Naive B cell (primary cell): ENCODE measurements around the gene DDX54. TPM values are rescaled to one million over a fixed set of nuclear protein-coding genes. Genes with fewer than 3 reads are reported as not detected.

ENCODE experiments used
- ATAC-seq, 2 donors: fragments of 150-1000 bp; cut with Tn5 transposase; 2 replicates each; pipeline ENCODE4 v1.10.0; 2021; ENCODE audit warnings: low read depth in 2 of 2, mild to moderate bottlenecking in 2 of 2, moderate library complexity in 2 of 2
- DNase-seq: peaks from one replicate; pipeline ENCODE4 v3.0.0; 2022
- H3K27ac Mint-ChIP-seq, 6 donors: one replicate each; pipeline ENCODE4 v1.8.0; 2020 to 2022; ENCODE audit warnings: mild to moderate bottlenecking in 6 of 6, mixed read lengths in 6 of 6, moderate library complexity in 5 of 6, inconsistent platforms in 2 of 6
- H3K27me3 Mint-ChIP-seq, 3 donors: one replicate each; pipeline ENCODE4 v1.8.0; 2021 to 2022; ENCODE audit warnings: mixed read lengths in 3 of 3, mild to moderate bottlenecking in 1 of 3
- H3K36me3 Mint-ChIP-seq, 2 donors: one replicate each; pipeline ENCODE4 v1.8.0; 2020 to 2022; ENCODE audit warnings: mixed read lengths in 2 of 2, inconsistent platforms in 1 of 2, mild to moderate bottlenecking in 1 of 2
- H3K4me1 Mint-ChIP-seq, 3 donors: one replicate each; pipeline ENCODE4 v1.8.0; 2020 to 2022; ENCODE audit warnings: mixed read lengths in 3 of 3, inconsistent platforms in 1 of 3, mild to moderate bottlenecking in 1 of 3, moderate library complexity in 1 of 3
- H3K4me3 Mint-ChIP-seq, 8 donors: one replicate each; pipeline ENCODE4 v1.8.0; 2020 to 2022; ENCODE audit warnings: mild to moderate bottlenecking in 8 of 8, mixed read lengths in 8 of 8, moderate library complexity in 8 of 8, inconsistent platforms in 2 of 8
- H3K9me3 Mint-ChIP-seq, 7 donors: one replicate each; pipeline ENCODE4 v1.8.0; 2020 to 2022; ENCODE audit warnings: mixed read lengths in 7 of 7, mild to moderate bottlenecking in 5 of 7, inconsistent platforms in 2 of 7, moderate library complexity in 1 of 7
- polyA plus RNA-seq, 6 donors: library from polyadenylated mRNA; unstranded; fragments of 300-500 nt; fragmentation: Illumina TruSeq; gene quantifications; one replicate each; pipeline ENCODE4 v1.2.3, GENCODE V29; 2021; ENCODE audit warnings: low read depth in 6 of 6

DDX54 gene
- polyA plus RNA-seq, 6 donors from 2014 or later: 9.0 to 45.5 (median 25.4) TPM

GRCh38 chr12:113161415-113162016 lies 23.8 kb downstream of the DDX54 start:
- Mint-ChIP-seq H3K27ac (peak overlapping the region in 3 of 6 donors; percentile 73 to 87 (median 87)), H3K4me3 (peak overlapping the region in 1 of 8 donors; percentile 22), H3K4me1 (peaks cover 0 to 7% (median 7%) of the 10 kb centered on the region in 3 donors), H3K27me3 (no peaks in the 10 kb centered on the region), H3K9me3 (no peaks in the 10 kb centered on the region), H3K36me3 (peaks cover 0 to 54% of the 10 kb centered on the region in 2 donors)
- no peak for DNase-seq
- peak; percentile 35 for ATAC-seq

GRCh38 chr12:113159937-113160336 lies 25.3 kb downstream of the DDX54 start:
- Mint-ChIP-seq H3K27ac (no peak overlapping the region), H3K36me3 (peaks cover 0 to 49% of the 10 kb centered on the region in 2 donors), H3K9me3 (no peaks in the 10 kb centered on the region), H3K4me1 (peaks cover 0 to 10% (median 7%) of the 10 kb centered on the region in 3 donors), H3K4me3 (no peak overlapping the region), H3K27me3 (no peaks in the 10 kb centered on the region)
- DNase-seq (no peak), ATAC-seq (no peak)

GRCh38 chr12:113158439-113159203 lies 26.7 kb downstream of the DDX54 start:
- Mint-ChIP-seq H3K27me3 (no peaks in the 10 kb centered on the region), H3K4me3 (peak overlapping the region in 1 of 8 donors; percentile 29), H3K9me3 (no peaks in the 10 kb centered on the region), H3K27ac (peak overlapping the region in 1 of 6 donors; percentile 42), H3K36me3 (peaks cover 0 to 47% of the 10 kb centered on the region in 2 donors), H3K4me1 (peaks cover 6 to 14% (median 7%) of the 10 kb centered on the region in 3 donors)
- no peak for ATAC-seq
- no peak for DNase-seq

GRCh38 chr12:113157218-113157859 lies 27.9 kb downstream of the DDX54 start:
- peak overlapping the region in 1 of 8 donors; percentile 64 for H3K4me3 Mint-ChIP-seq
- H3K4me1 Mint-ChIP-seq: peaks cover 9 to 22% (median 12%) of the 10 kb centered on the region in 3 donors
- peak overlapping the region in 3 of 6 donors; percentile 35 to 65 (median 55) for H3K27ac Mint-ChIP-seq
- no peak for DNase-seq
- H3K27me3 Mint-ChIP-seq: no peaks in the 10 kb centered on the region
- H3K36me3 Mint-ChIP-seq: peaks cover 0 to 39% of the 10 kb centered on the region in 2 donors
- H3K9me3 Mint-ChIP-seq: no peaks in the 10 kb centered on the region
- ATAC-seq: no peak

GRCh38 chr12:113155646-113156045 lies 29.6 kb downstream of the DDX54 start:
- no peaks in the 10 kb centered on the region for H3K27me3 Mint-ChIP-seq
- H3K36me3 Mint-ChIP-seq: peaks cover 0 to 22% of the 10 kb centered on the region in 2 donors
- DNase-seq (no peak), ATAC-seq (no peak)
- H3K9me3 Mint-ChIP-seq: no peaks in the 10 kb centered on the region
- peak overlapping the region in 5 of 8 donors; percentile 12 to 67 (median 38) for H3K4me3 Mint-ChIP-seq
- H3K4me1 Mint-ChIP-seq: peaks cover 10 to 26% (median 17%) of the 10 kb centered on the region in 3 donors
- H3K27ac Mint-ChIP-seq: peak overlapping the region in 2 of 6 donors; percentile 21 to 63

GRCh38 chr12:113155060-113155459 lies 30.2 kb downstream of the DDX54 start:
- peaks cover 0 to 19% of the 10 kb centered on the region in 2 donors for H3K36me3 Mint-ChIP-seq
- DNase-seq (no peak), ATAC-seq (no peak)
- no peaks in the 10 kb centered on the region for H3K9me3 Mint-ChIP-seq
- peaks cover 7 to 26% (median 17%) of the 10 kb centered on the region in 3 donors for H3K4me1 Mint-ChIP-seq
- no peaks in the 10 kb centered on the region for H3K27me3 Mint-ChIP-seq
- peak overlapping the region in 2 of 6 donors; percentile 21 to 63 for H3K27ac Mint-ChIP-seq
- H3K4me3 Mint-ChIP-seq: peak overlapping the region in 5 of 8 donors; percentile 12 to 57 (median 38)

- H3K36me3 Mint-ChIP-seq: peaks cover 0 to 15% of the 10 kb centered on the region in 2 donors
- DNase-seq (no peak), ATAC-seq (peak; percentile 11 to 19)
- no peaks in the 10 kb centered on the region for H3K27me3 Mint-ChIP-seq
- H3K9me3 Mint-ChIP-seq: no peaks in the 10 kb centered on the region
- peaks cover 7 to 26% (median 17%) of the 10 kb centered on the region in 3 donors for H3K4me1 Mint-ChIP-seq
- peak overlapping the region; percentile 52 to 88 (median 82) for H3K4me3 Mint-ChIP-seq
- H3K27ac Mint-ChIP-seq: no peak overlapping the region
Observed at GRCh38 chr12:113154351-113154973, 30.8 kb downstream of the DDX54 start.

GRCh38 chr12:113152835-113153814 lies 32.2 kb downstream of the DDX54 start:
- H3K36me3 Mint-ChIP-seq: peaks cover 0 to 10% of the 10 kb centered on the region in 2 donors
- peak overlapping the region; percentile 57 to 89 (median 86) for H3K4me3 Mint-ChIP-seq
- no peaks in the 10 kb centered on the region for H3K27me3 Mint-ChIP-seq
- peak overlapping the region in 5 of 6 donors; percentile 11 to 89 (median 81) for H3K27ac Mint-ChIP-seq
- peak; percentile 56 for DNase-seq
- H3K9me3 Mint-ChIP-seq: no peaks in the 10 kb centered on the region
- peaks cover 7 to 26% (median 17%) of the 10 kb centered on the region in 3 donors for H3K4me1 Mint-ChIP-seq
- peak; percentile 81 to 83 for ATAC-seq

GRCh38 chr12:113152196-113152834 lies 33.0 kb downstream of the DDX54 start:
- ATAC-seq (no peak), DNase-seq (no peak)
- H3K27me3 Mint-ChIP-seq: no peaks in the 10 kb centered on the region
- peaks cover 0 to 4% (median 2%) of the 10 kb centered on the region in 7 donors for H3K9me3 Mint-ChIP-seq
- H3K27ac Mint-ChIP-seq: peak overlapping the region in 4 of 6 donors; percentile 2 to 95 (median 72)
- H3K4me3 Mint-ChIP-seq: peak overlapping the region; percentile 57 to 89 (median 86)
- H3K36me3 Mint-ChIP-seq: peaks cover 0 to 6% of the 10 kb centered on the region in 2 donors
- peaks cover 7 to 25% (median 17%) of the 10 kb centered on the region in 3 donors for H3K4me1 Mint-ChIP-seq

- Mint-ChIP-seq H3K4me3 (peak overlapping the region in 6 of 8 donors; percentile 57 to 89 (median 86)), H3K36me3 (no peaks in the 10 kb centered on the region), H3K9me3 (peaks cover 0 to 8% (median 3%) of the 10 kb centered on the region in 7 donors), H3K27ac (peak overlapping the region in 2 of 6 donors; percentile 60 to 86), H3K27me3 (no peaks in the 10 kb centered on the region), H3K4me1 (peaks cover 7 to 21% (median 17%) of the 10 kb centered on the region in 3 donors)
- ATAC-seq (no peak), DNase-seq (no peak)
Observed at GRCh38 chr12:113151655-113152054, 33.6 kb downstream of the DDX54 start.

GRCh38 chr12:113149361-113150150 lies 35.7 kb downstream of the DDX54 start, which contains the start of gene CFAP73:
TSS of gene CFAP73 (plus strand) at chr12:113149724. CDS start at chr12:113149858, 134 bp downstream.
- ATAC-seq (no peak), DNase-seq (no peak)
- peaks cover 0 to 8% (median 3%) of the 10 kb centered on the region in 7 donors for H3K9me3 Mint-ChIP-seq
- H3K27ac Mint-ChIP-seq: peak within 1 kb of the TSS in 3 of 6 donors; percentile 26 to 78 (median 62)
- peak within 1 kb of the TSS in 1 of 8 donors; percentile 15 for H3K4me3 Mint-ChIP-seq
- peaks cover 7 to 17% (median 17%) of the 10 kb centered on the region in 3 donors for H3K4me1 Mint-ChIP-seq
- no peaks in the 10 kb centered on the region for H3K36me3 Mint-ChIP-seq
- no peaks in the 10 kb centered on the region for H3K27me3 Mint-ChIP-seq
